NCI-H345 (cell line): ENCODE data around the gene SYT14.
"Not testable (repeated sequence)": the region's sequence is repeated elsewhere in the genome, so short reads cannot be mapped to it uniquely, and the experiment has no call there.

Experiments used
- DNase-seq: peaks from one replicate; lab custom pipeline; 2025; lab: John Stamatoyannopoulos, UW

The SYT14 gene

DNA sequence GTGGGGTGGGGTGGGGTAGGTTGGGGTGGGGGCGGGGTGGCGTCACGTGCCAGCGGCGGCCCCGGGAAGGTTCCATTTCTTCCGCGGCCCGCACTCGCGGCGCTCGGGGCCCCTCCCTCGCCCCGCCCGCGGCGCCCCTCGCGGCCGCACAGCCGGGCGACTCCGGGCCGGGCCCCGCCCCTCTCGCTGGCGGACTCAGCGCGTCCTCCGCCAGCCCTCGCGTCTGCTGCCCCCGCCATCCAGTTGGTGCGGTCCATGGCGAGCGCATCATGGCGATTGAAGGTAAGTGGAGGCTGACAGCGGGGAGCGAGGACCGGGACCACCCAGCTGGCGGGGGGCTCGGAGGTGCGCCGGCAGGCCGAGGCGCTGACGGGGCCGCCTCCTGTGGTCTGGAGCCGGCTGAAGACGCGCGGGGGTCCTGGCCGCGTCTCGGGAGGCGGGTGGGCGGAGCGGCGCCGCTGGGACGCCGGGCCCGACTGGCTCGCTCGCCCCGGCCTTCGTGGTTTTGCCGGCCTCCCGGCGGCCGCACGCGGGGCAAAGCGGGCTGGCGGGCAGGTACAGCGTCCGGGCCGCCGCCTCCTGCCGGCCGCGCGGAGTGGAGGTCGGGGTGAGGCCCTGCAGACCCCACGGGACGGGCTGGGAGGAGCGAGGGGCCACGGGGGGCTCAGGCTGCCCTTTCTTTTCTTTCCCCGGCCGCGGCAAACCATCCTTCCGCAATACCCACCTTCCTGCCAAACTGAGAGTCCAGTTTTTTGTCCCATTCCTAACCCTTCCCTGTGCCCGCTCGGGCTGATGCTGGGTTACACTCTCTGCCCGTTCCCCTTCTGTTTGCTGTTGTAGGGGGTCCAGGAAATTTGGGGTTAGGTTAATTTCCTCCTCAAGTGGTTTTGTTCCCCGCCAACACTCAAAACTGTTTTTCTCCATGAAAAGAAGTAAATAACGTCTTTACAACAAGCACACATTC lies at the start of gene SYT14:
SYT14 (plus strand) TSS at position 222 of the 964 bp plus-strand sequence; CDS start at position 270, 48 bp downstream.
- DNase-seq = peak; percentile 84

DNA sequence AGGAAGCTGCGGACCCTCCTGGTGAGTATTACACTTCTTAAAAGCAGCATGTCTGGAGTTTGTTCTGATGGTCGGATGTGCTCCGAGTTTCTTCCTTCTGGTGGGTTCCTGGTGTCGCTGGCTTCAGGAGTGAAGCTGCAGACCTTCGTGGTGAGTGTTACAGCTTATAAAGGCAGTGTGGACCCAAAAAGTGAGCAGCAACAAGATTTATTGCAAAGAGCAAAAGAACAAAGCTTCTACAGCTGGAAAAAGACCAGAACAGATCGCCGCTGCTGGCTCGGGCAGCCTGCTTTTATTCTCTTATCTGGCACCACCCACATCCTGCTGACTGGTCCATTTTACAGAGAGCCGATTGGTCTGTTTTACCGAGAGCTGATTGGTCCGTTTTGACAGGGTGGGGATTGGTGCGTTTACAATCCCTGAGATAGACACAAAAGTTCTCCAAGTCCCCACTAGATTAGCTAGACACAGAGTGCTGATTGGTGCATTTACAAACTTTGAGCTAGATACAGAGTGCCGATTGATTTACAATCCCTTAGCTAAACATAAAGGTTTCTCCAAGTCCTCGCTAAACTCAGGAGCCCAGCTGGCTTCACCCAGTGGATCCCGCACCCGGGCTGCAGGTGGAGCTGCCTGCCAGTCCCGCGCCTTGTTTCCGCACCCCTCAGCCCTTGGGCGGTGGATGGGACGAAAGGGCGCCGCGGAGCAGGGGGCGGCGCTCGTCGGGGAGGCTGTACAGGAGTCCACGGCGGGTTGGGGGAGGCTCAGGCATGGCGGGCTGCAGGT lies 49.5 kb upstream of the SYT14 start:
- DNase-seq = not testable (repeated sequence)

DNA sequence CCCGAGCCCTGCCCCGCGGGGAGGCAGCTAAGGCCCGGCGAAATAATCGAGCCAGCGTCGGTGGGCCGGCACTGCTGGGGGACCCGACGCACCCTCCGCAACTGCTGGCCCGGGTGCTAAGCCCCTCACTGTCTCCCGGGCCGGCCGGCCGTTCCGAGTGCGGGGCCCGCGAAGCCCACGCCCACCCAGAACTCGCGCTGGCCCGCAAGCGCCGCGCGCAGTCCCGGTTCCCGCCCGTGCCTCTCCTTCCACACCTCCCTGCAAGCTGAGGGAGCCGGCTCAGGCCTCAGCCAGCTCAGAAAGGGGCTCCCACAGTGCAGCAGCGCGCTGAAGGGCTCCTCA lies 49.0 kb upstream of the SYT14 start:
- DNase-seq = no peak

DNA sequence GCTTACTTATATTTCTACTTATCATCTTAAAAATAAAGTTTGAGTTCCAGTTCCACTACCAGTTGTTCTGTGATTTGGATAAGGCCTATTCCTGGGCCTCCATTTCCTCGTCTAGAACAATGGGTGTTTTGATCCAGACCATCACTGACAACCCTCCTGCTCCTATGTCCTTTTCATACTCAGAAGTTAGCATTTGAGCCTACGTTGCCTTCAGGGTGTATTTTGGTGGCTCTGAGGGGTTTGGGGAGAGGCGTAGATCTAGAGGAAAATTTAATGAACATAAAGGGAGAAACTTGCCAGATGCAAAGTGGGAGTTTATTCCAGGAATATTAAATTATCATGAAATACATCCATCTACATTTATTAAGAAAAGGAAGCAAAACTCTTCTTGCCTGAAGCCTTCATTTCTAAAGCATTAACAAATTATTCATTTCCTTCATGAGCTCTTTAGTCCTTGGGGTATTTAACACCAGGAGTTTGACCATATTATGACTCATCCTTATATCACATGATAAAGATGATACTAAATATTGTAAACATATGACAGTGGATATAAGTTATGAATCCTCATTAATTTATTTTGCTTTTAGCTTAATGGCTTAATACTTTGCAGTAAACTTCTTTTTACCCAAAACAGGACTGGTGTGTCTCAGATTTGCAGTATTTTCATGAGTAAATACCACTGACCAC lies 47.2 kb upstream of the SYT14 start:
- DNase-seq = no peak

DNA sequence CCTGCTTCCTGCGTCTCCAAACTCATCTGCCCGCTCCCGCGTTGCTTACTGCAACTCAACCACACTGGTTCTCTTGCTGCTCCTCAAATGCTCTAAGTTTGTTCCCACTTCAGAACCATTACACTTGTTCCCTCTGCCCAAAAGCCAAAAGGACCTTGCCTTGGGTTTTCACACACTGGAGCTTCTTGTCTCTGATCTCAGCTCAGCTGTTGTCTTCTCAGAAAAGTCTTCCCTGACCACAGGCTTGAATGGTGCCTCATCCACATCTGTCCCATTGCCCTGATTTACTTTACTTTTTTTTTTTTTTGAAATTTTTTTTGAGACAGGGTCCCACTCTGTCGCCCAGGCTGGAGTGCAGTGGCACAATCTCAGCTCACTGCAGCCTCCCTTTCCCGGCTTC lies 44.3 kb upstream of the SYT14 start:
- DNase-seq = no peak

DNA sequence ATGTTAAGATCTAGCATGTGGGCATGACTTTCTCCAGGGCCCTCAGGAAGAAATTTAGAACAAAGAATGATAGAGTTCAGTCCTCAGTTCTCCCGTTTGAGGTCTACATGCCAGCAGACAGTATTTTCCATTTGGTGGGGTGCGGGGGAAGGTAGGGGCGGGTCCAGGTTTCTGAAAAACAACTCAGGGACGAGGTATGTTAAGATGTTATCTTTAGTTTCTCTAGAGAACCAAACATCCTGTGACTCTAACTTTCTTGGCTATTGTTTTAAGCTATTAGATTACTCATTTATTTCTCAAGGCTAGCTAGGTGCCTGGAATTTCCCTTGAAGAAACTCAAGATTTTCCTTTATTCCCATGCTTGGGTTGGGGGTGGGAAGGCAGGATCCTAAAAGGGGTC lies 42.3 kb upstream of the SYT14 start:
- no peak for DNase-seq

DNA sequence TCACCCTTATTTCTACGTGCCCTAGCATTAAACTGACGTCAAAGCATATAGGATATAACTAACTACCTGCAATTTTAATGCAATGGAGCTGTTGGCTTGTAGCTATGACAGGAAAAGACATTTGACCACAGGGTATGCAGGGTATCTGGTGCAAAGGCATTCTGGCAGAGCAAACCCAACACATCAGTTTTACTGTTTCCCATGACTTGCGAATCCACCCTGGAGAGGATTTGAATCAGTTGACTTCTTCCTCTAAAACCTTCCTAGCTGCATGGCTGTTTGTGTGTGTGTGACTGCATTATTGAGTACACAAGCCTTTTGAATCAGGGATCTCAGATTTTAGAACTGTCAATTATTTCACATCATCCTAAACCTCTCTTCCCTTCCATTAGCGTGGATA lies 41.7 kb upstream of the SYT14 start:
- no peak for DNase-seq

DNA sequence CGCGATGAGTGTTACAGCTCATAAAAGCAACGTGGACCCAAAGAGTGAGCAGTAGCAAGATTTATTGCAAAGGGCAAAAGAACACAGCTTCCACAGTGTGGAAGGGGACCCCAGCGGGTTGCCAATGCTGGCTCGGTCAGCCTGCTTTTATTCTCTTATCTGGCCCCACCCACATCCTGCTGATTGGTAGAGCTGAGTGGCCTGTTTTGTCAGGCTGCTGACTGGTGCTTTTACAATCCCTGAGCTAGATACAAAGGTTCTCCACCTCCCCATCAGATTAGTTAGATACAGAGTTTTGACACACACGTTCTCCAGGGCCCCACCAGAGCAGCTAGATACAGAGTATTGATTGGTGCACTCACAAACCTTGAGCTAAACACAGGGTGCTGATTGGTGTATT lies 39.7 kb upstream of the SYT14 start:
- not testable (repeated sequence) for DNase-seq

DNA sequence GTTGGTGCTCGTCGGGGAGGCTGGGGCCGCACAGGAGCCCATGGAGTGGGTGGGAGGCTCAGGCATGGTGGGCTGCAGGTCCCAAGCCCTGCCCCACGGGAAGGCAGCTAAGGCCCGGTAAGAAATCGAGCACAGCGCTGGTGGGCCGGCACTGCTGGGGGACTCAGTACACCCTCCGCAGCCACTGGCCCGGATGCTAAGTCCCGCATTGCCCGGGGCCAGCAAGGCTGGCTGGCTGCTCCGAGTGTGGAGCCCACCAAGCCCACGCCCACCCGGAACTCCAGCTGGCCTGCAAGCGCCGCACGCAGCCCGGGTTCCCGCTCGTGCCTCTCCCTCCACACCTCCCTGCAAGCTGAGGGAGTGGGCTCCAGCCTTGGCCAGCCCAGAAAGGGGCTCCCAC lies 39.2 kb upstream of the SYT14 start:
- not testable (repeated sequence) for DNase-seq

DNA sequence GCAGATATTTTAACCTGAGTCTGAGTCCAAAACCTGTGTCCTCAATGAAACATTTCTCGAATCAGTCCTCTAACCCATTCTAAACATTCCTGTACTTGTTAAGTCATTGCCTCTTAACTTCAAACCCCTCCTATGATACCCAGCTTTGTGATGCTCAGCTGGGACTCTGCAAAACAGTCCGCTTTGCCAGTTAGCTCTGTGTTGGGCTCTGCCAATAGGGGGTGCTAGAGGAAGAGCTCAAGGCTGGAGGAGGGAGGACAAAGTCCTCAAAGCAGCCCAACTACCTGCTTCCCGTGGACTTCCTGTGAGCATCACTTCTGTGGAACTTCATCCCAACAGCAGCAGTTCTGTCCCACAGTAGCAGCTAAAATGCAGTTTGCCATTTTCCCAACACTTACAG lies 38.1 kb upstream of the SYT14 start:
- peak; percentile 29 for DNase-seq

DNA sequence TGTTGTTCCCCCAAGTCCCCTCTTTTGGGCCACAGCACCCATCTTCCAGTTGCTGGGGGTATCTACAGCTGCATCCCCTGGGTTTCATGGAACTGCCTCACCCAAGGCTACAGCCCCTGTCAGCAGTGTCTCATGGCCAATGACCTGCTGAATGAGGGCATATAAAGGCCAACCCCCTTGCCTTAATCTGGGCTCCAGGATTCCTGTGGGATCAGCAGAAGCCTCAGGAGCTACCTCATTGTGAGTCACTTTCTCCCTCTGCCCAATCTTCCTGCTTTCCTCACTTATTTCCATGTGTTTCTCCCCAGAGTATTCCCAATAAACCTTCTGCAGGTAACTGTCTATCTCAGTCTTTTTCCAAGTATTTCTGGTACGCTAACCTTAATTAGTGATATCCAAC lies 37.3 kb upstream of the SYT14 start:
- no peak for DNase-seq

DNA sequence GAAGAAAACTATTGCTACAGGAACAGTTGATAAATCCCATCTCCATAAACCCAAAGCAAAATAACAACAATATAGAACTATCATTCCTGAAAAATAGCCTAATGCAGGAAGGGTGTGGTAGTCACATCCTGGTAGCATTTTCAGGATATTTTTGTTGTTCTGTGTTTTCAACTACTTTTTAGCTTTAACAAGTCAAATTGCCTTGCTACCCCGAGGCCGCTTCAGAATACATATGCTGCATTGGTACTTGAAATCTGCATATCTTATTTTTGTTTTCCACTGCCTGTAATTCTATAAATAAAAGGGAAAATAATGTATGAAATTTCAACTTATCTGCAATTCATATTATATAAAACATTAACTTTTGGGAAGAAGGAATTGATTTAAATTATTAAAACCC lies 36.8 kb upstream of the SYT14 start:
- no peak for DNase-seq

DNA sequence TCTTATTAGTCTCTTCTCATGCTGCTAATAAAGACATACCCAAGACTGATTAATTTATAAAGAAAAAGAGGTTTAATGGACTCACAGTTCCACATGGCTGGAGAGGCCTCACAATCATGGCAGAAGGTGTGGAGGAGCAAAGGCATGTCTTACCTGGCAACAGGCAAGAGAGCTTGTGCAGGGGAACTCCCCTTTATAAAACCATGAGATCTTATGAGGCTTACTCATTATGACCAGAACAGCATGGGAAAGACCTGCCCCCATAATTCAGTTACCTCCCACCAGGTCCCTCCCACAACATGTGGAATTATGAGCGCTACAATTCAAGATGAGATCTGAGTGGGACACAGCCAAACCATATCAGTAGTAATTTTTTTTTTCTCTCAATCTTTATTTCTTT lies 33.2 kb upstream of the SYT14 start:
- DNase-seq = not testable (repeated sequence)

DNA sequence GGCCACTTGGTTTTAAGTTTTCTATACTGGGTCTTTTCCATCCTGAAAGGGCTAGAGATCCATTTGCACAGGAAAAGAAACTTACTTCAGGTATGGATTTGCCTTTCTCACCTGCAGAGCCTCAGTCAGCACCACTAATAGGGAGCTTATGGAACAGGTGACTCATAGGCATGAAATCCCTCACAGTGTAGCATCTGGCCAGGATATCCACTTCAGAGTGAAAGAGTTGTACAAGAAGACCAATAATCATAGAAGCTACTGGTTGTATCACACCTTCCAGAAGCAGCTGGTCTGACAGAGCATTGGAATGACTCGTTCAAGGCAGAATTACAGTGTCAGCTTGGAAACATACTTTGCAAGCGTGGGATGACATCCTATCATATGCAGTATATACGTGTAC lies 26.3 kb upstream of the SYT14 start:
- no peak for DNase-seq

DNA sequence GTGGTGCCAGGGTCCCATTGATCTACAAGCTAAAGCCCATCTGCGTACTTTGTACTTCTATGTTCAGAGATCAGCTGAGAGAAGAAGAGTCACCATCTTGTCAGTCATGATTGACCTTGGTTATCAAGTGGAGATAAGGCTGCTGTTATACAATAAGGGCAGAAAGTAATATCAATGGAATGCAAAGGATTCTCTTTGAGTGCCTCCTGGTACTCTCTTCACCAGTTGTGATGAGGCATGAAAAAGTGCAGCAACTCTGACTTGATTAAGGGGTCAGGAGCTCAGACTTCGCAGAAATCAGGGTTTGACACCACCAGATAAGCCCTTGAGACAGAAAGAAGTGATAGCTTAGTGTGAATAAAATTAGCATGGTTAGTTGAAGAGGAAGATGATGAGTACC lies 25.7 kb upstream of the SYT14 start:
- DNase-seq = no peak

DNA sequence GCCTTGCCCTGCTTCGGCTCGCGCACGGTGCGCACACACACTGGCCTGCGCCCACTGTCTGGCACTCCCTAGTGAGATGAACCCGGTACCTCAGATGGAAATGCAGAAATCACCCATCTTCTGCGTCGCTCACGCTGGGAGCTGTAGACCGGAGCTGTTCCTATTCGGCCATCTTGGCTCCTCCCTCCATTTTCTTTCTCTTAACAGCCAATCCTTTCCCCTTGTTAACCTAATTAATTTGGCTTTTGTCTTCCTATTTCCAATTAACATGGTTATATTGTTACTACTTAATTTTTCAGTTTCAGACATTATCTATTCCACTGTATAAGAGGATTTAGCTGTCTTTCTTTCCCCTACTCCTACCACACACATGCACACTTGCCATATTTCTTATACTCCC lies 18.4 kb upstream of the SYT14 start:
- DNase-seq = not testable (repeated sequence)

DNA sequence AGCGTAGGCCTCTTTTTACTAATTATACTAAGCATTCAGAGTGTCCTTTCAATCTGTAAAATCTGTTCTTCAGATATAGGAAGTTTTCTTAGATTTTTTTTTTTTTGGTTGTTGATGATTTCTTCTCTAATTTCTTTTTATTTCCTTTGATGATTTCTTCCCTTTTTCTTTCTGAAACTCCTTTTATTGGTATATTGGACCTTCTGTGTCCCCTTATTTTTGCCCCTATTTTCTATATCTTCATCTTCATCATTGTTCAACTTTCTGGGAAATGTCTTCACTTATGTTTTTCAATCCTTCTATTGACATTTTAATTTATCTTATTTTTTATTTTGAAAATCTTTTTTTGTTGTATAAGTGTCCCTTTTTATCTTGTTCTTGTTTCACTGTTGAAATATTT lies 17.2 kb upstream of the SYT14 start:
- no peak for DNase-seq

DNA sequence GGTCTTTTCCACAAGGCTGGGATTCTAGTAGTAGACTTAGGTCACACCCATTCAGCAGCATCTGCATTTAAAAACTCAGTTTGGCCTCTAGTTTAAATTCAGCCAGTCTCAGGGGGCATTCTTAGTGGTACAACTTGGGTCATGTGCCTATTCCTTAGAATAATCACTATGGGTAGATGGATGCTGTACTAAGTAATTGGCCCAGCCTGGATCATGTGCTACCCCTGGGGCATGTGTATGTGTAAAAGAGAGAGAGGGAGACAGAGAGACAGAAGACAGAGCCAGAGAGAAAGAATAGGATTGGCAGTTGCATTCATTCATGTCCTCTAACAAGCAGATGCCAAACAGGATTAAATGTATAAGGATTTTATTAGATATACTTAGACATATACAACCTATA lies 13.6 kb upstream of the SYT14 start:
- no peak for DNase-seq

DNA sequence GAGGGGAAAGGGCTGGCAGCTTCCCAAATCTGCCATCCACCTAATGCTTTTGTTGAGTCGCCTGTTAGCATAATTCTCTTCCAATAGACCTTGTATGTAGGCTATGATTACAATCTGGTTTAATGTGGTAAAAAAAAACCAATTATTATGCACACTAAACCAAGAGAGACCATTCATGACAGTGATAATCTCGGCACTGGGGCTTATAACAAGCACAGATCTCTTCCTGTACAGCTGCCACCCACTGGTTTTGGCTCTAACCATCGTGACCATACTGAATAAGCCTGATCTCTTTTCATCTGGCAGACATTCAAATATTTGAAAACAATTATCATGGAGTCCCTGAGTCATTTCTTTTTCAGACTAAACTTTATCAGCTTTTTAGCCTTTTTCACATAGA lies 12.0 kb upstream of the SYT14 start:
- DNase-seq = peak; percentile 87

DNA sequence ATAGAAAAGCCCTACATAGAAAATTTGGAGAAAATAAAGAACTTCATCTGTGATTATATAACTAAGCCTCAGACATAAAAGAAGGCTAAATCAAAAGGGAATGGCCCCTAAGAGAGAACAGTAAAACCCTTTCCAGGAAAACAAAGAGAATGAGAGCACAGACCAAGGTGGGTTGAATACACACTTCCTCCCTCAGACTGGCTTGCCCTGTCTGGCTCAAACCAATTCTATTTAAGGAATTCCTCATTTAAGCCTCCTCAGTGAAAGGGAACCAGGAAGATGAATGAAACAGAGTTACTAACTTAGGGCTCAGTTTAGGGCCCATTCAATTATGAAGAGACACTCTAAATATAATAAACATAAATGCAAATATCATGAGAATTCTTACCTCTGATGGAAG lies 10.6 kb upstream of the SYT14 start:
- no peak for DNase-seq

DNA sequence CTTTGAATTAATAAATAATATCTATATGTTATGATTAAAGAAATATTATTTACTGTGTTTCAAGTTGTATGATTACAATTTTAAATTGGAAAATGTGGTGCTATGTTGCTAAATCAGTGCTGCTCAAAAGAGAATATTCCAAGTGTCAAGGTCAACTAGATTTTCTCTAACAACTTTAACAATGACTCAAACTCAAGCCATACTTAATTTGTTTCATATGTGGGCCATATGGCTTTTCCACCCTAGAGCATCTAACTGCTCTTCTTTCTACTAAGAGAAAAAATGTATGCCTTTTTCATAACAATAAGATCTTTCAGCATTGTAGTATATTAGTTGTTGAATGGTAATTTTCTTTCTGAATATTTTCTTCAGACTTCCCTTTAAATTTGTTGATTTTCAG lies 8.3 kb upstream of the SYT14 start:
- DNase-seq = no peak

DNA sequence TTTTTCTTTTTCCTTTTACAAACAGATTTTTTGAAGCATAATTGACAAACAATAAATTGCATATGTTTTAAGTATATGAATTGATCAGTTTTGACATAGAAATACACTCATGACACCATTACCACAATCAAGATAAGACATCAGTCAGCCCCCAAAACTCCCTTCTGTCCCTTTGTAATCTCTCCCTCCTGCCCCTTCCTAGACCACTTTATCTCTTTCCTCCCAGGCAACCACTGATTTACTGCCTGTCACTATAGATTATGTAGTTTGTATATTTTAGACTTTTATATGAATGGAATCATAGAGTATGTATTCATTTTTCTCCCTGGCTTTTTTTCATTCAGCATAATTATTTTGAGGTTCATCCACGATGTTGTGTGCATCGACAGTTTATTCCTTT lies 6.9 kb upstream of the SYT14 start:
- DNase-seq = no peak

DNA sequence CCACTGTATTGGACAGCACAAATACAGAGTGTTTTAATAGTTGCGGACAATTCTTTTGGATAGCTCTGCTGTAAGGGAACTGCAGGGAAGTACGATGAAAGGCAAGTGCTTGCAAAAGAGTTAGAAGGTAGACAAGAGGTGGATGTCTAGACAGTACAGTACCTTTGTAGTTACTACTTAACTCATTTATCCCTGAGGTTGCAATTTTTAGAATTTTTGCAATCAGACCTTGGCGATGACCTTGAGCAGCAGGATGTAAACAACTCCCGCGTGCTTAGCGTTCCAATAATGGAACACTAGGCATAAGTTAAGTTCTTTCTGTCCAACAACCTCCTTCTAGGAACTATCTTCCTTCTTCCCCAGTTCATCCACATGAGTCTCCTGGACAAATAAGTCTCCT lies 1.9 kb upstream of the SYT14 start:
- DNase-seq = no peak
